ENCODE measurements around the gene PRKD3.
"Not testable (repeated sequence)": the region's sequence is repeated elsewhere in the genome, so short reads cannot be mapped to it uniquely, and the experiment has no call there.

The PRKD3 gene

DNA sequence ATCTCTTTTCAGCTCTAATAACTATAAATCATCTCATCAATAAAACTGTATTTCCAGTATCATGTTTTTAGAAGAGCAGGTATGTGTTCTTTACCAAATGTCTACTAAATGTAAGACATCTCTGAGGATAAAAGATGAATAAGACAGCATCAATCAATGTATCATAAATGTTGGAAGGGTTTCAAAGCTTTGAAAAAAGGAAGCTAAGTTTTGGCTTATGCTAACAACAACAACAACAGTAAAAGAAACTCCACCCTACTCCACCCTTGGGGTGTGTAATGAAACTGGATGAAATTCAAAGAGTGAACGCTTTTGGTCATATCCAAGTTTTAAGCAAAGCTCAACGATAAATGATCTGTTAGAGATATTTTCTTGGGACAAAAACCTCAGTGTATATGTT, 17.1 kb downstream of the PRKD3 start:
- Histone ChIP-seq H3K9me3 (ENCODE audit: control insufficient read depth, insufficient read depth, low read length) (no peaks in the 10 kb centered on the region; the same call in 1 of the 2 replicates), H3K36me3 (ENCODE audit: insufficient read depth, low read length) (no peaks in the 10 kb centered on the region), H3K4me1 (ENCODE audit: insufficient read depth, low read length) (no peaks in the 10 kb centered on the region; the same call in 1 of the 2 replicates), H3K9ac (ENCODE audit: low read depth, low read length) (no peak overlapping the region)

DNA sequence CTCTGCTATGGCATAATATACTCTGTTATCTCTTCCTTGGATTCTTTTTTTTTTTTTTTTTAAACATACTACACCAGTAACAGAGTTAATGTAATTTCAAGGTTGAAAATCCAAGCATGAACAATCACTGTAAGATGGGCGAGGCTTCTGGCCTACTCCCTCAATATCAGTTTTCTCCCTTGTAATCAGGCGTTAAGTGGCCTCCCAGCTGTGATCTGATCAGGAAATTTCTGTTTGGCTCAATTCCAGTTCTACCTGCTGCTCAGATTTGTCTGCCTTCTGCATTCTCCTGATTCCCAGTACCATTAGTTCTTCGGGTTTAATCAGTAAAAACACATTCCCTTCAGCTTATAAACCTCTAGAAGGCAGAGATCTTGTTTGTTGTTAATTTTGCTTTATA, 18.6 kb downstream of the PRKD3 start:
- Histone ChIP-seq H3K36me3 (ENCODE audit: insufficient read depth, low read length) (no peaks in the 10 kb centered on the region), H3K9ac (ENCODE audit: low read depth, low read length) (no peak overlapping the region), H3K4me1 (ENCODE audit: insufficient read depth, low read length) (peaks cover 6% of the 10 kb centered on the region; the same call in 1 of the 2 replicates), H3K9me3 (ENCODE audit: control insufficient read depth, insufficient read depth, low read length) (no peaks in the 10 kb centered on the region; the same call in 1 of the 2 replicates)

DNA sequence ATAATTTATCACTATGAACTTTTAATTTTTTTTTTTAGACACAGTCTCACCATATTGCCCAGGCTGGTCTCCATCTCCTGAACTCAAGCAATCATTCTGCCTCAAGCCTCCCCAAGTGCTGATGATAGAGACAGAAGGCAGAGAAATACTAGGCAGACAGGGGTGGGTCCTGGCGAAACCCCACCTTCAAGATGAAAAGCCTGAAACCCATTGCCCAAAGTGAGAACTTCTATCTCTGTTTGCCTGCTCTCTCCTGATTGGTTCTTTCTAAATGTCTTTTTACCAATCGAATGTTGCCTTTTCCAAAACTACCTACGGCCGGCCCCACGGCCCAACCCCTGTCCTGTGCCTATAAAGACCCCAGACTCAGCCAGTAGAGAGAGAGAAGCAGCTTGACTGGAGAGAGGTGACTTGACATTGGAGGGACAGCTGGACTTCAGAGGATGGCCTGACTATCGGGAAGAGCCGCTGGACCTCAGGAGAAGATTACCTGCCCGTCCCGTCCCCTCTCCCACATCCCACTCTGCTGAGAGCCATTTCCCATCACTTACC, 21.9 kb downstream of the PRKD3 start:
- no peaks in the 10 kb centered on the region; the same call in 1 of the 2 replicates for H3K9me3 ChIP-seq (ENCODE audit: control insufficient read depth, insufficient read depth, low read length)
- no peaks in the 10 kb centered on the region for H3K36me3 ChIP-seq (ENCODE audit: insufficient read depth, low read length)
- no peak overlapping the region for H3K9ac ChIP-seq (ENCODE audit: low read depth, low read length)
- peaks cover 6% of the 10 kb centered on the region; the same call in 1 of the 2 replicates for H3K4me1 ChIP-seq (ENCODE audit: insufficient read depth, low read length)

DNA sequence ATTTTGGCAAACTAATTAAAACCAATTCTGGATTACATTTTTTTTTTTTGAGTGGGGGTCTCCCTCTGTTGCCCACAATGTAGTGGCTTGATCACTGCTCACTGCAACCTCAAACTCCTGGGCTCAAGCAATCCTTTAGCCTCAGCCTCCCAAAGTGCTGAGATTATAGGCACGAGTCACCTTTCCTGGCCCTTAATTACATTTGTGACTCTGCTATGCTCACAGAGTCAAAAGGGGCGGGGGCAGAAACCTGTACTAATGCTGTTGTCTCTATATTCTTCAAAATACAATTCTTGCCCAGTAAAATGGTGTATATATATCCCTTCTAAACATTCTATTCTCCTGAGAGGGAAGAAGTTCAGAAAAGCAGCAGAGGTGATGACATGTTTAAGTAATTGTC, 23.2 kb downstream of the PRKD3 start:
- Histone ChIP-seq H3K4me1 (ENCODE audit: insufficient read depth, low read length) (peaks cover 6% of the 10 kb centered on the region; the same call in 1 of the 2 replicates), H3K36me3 (ENCODE audit: insufficient read depth, low read length) (no peaks in the 10 kb centered on the region), H3K9me3 (ENCODE audit: control insufficient read depth, insufficient read depth, low read length) (no peaks in the 10 kb centered on the region; the same call in 1 of the 2 replicates), H3K9ac (ENCODE audit: low read depth, low read length) (no peak overlapping the region)

DNA sequence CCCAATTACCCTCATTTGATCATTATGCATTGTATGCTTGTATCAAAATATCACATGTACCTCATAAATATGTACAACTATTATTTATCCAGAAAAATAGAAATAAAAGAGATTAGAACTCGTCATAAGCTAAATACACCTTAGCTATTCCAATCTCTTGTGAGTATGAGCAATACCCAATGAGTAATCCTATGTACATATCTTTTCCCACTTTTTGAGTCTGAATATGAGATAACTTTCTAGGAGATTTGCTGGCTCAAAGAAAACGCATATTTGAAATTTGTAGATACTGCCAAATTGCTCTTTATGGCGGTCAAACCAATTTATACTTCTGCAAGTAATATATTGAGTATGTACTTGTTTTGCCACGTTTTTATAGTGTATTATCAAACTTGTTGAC, 24.1 kb downstream of the PRKD3 start:
- H3K36me3 ChIP-seq (ENCODE audit: insufficient read depth, low read length), result no peaks in the 10 kb centered on the region
- H3K9ac ChIP-seq (ENCODE audit: low read depth, low read length), result no peak overlapping the region
- peaks cover 6% of the 10 kb centered on the region; the same call in 1 of the 2 replicates for H3K4me1 ChIP-seq (ENCODE audit: insufficient read depth, low read length)
- no peaks in the 10 kb centered on the region; the same call in 1 of the 2 replicates for H3K9me3 ChIP-seq (ENCODE audit: control insufficient read depth, insufficient read depth, low read length)

DNA sequence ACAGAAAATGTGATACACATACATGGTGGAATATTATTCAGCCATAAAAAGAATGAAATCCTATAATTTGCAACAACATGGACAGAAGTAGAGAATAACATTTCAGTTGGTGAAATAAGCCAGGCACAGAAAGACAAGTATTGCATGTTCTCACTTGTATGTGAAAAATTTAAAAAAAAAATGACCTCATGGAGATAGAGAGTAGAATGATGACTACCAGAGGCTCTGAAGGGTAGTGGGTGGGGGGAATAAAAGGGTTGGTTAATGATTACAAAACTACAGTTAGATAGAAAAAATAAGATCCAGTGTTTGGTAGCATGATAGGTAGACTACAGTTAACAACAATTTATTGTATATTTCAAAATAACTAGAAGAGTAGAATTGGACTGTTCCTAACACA, 24.5 kb downstream of the PRKD3 start:
- peaks cover 6% of the 10 kb centered on the region; the same call in 1 of the 2 replicates for H3K4me1 ChIP-seq (ENCODE audit: insufficient read depth, low read length)
- no peaks in the 10 kb centered on the region for H3K36me3 ChIP-seq (ENCODE audit: insufficient read depth, low read length)
- no peaks in the 10 kb centered on the region; the same call in 1 of the 2 replicates for H3K9me3 ChIP-seq (ENCODE audit: control insufficient read depth, insufficient read depth, low read length)
- no peak overlapping the region for H3K9ac ChIP-seq (ENCODE audit: low read depth, low read length)

DNA sequence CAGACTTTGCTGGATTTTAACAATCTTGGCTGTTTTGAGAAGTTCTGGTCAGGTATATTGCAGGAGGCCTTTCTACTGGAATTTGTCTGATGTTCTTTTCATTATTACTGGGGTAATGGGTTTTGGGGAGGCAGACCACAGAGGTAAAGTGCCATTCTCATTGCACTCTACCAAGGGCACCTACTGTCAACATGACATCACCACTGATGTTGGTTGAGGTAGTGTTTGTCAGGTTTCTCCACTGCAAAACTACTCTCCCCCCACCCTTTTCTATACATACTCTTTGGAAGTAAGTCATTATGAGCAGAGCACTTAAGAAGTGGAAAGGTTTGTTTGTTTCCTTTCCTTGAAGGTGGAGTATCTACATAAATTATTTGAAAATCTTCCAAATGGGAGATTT, 27.0 kb downstream of the PRKD3 start:
- H3K9ac ChIP-seq (ENCODE audit: low read depth, low read length), result no peak overlapping the region
- H3K36me3 ChIP-seq (ENCODE audit: insufficient read depth, low read length), result no peaks in the 10 kb centered on the region; the same call in 1 of the 2 replicates
- H3K9me3 ChIP-seq (ENCODE audit: control insufficient read depth, insufficient read depth, low read length), result no peaks in the 10 kb centered on the region
- H3K4me1 ChIP-seq (ENCODE audit: insufficient read depth, low read length), result peaks cover 6% of the 10 kb centered on the region; the same call in 1 of the 2 replicates

DNA sequence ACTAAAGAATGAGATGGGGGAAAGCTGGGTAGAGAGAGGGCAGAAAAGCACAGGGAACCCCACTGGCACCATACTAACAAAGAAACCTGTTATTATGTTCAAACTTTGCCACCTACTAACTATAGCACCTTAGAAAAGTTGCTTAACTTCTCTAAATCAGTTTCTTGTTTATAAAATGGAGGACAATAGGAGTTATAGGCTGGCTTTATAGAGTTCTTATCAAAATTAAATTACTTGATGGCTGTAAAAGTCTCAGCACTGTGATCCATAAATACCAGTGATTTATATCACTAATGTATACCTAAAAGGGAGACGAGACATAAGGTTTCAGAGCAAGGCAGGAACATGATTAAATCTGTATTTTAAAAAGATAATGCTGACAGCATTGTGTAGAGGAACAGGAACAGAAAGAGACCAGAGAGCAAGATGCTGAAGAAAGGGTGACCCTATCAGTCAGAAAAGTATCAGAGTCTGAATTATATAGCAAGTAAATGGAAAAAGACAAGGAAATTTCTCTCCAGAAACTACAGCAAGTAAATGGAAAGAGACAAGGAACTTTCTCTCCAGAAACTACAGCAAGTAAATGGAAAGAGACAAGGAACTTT, 29.1 kb downstream of the PRKD3 start:
- Histone ChIP-seq H3K9ac (ENCODE audit: low read depth, low read length) (no peak overlapping the region), H3K36me3 (ENCODE audit: insufficient read depth, low read length) (peaks cover 4% of the 10 kb centered on the region; the same call in 1 of the 2 replicates), H3K4me1 (ENCODE audit: insufficient read depth, low read length) (no peaks in the 10 kb centered on the region), H3K9me3 (ENCODE audit: control insufficient read depth, insufficient read depth, low read length) (no peaks in the 10 kb centered on the region)

DNA sequence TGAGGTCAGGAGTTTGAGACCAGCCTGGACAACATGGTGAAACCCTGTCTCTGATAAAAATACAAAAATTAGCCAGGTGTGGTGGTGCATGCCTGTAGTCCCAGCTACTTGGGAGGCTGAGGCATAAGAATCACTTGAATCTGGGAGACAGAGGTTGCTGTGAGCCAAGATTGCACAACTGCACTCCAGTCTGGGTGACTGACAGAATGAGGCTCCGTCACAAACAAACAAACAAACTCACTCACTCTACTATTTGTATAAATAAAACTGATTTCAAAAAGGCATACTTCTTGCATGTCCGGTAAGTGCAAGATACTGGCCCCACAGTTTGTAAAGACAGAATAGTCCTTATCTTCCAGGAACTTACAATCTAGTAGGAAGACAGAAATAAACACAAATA, 29.8 kb downstream of the PRKD3 start:
- H3K4me1 ChIP-seq (ENCODE audit: insufficient read depth, low read length); H3K9ac ChIP-seq (ENCODE audit: low read depth, low read length); H3K36me3 ChIP-seq (ENCODE audit: insufficient read depth, low read length); H3K9me3 ChIP-seq (ENCODE audit: control insufficient read depth, insufficient read depth, low read length): not testable (repeated sequence)

DNA sequence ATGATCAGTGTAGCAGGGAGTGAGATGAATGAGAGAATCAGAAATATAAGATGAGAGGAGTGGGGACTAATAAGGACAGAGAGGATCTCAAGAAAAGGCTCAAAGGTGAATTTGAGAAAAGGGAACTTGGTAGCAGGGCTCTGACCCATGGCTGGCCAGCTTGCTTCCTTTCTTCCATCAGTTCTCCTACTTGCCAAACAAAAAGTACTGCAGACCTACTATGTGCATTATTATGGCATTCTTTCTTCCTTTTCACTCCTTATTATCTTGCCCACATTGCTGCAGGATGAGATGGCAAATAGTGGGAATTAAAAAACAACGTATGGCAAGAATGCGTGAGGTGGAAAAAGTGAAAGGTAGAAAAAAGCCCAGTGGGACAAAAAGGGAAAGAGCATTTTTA, 33.0 kb downstream of the PRKD3 start:
- Histone ChIP-seq H3K9ac (ENCODE audit: low read depth, low read length) (no peak overlapping the region), H3K4me1 (ENCODE audit: insufficient read depth, low read length) (no peaks in the 10 kb centered on the region), H3K36me3 (ENCODE audit: insufficient read depth, low read length) (peaks cover 4% of the 10 kb centered on the region), H3K9me3 (ENCODE audit: control insufficient read depth, insufficient read depth, low read length) (no peaks in the 10 kb centered on the region)

DNA sequence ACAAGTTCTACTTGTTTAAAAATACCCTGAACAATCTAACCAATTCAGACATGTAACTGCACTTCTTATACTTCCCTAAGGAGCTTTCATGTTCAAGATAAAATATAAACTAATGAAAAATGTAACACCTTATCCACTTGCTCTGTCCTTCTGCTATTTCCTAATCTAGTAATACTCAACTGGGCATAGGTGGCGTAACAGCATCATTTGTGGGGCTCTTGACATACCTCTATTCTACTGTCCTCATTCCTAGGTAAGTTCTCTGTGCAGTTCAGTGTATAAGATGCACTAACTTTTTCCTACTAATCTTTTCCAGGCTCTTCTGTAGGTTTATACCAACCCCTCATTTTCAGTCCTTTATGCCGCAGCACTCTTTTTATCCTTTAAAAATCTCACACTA, 36.7 kb downstream of the PRKD3 start:
- no peaks in the 10 kb centered on the region for H3K9me3 ChIP-seq (ENCODE audit: control insufficient read depth, insufficient read depth, low read length)
- H3K9ac ChIP-seq (ENCODE audit: low read depth, low read length), result no peak overlapping the region
- no peaks in the 10 kb centered on the region for H3K4me1 ChIP-seq (ENCODE audit: insufficient read depth, low read length)
- peaks cover 4% of the 10 kb centered on the region for H3K36me3 ChIP-seq (ENCODE audit: insufficient read depth, low read length)

DNA sequence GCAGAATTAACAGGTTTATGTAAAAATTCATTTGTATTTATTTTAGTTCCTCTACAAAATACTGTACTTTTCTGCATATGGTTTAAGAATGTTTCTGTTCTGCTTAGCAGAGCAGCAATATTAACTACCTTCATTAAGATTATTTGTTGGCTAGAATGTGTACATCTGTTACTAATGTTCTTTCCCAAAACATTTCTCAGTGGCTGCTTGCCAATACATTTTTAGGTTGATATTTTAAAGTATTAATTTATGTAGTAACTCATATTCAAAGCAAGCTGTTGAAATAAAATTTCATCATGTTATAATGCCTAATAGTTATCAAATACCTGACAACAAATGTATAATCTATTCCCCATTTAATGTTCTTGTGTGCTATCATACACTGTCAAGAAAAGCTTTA, 40.3 kb downstream of the PRKD3 start:
- Histone ChIP-seq H3K9me3 (ENCODE audit: control insufficient read depth, insufficient read depth, low read length) (no peaks in the 10 kb centered on the region), H3K4me1 (ENCODE audit: insufficient read depth, low read length) (no peaks in the 10 kb centered on the region), H3K9ac (ENCODE audit: low read depth, low read length) (no peak overlapping the region), H3K36me3 (ENCODE audit: insufficient read depth, low read length) (peaks cover 4% of the 10 kb centered on the region)

DNA sequence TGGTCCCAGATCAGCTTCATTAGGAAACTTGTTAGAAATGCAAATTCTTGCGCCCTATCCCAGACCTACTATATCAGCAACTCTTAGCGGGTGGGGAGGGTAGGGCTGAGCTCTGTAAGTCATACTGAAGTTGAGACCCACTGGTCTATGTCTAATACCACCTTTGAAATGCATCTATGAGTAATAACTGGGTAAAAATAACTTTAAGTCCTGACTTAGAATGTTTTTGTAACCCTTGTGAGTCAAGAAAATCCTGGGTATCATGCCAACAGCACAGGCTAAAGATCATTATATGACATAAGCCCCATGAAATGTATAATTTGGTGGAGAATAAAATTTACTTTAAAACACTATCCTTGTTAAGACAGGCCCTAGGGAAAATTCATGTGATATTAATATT, 41.4 kb downstream of the PRKD3 start:
- Histone ChIP-seq H3K9me3 (ENCODE audit: control insufficient read depth, insufficient read depth, low read length) (no peaks in the 10 kb centered on the region), H3K36me3 (ENCODE audit: insufficient read depth, low read length) (peaks cover 4% of the 10 kb centered on the region), H3K4me1 (ENCODE audit: insufficient read depth, low read length) (no peaks in the 10 kb centered on the region), H3K9ac (ENCODE audit: low read depth, low read length) (no peak overlapping the region)

DNA sequence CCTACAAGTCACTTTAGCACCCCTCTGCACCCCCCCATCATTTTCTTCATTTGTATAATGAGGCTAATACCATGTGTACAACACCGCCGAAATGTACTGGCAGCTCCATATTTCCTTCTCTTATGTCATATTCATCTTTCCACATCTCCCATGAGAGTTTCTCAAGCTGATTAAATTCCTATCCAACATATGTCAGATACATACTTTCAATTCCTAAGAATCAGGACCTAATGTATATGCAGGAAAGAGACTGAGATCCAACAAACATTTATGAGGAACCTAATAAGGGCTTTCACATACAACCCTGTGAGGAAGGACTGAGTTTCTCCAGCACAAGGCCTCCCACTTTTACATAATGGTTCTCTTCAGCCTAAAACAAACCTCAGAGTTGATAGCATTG, 41.9 kb downstream of the PRKD3 start:
- Histone ChIP-seq H3K4me1 (ENCODE audit: insufficient read depth, low read length) (no peaks in the 10 kb centered on the region), H3K9ac (ENCODE audit: low read depth, low read length) (no peak overlapping the region), H3K36me3 (ENCODE audit: insufficient read depth, low read length) (peaks cover 4% of the 10 kb centered on the region), H3K9me3 (ENCODE audit: control insufficient read depth, insufficient read depth, low read length) (no peaks in the 10 kb centered on the region)

DNA sequence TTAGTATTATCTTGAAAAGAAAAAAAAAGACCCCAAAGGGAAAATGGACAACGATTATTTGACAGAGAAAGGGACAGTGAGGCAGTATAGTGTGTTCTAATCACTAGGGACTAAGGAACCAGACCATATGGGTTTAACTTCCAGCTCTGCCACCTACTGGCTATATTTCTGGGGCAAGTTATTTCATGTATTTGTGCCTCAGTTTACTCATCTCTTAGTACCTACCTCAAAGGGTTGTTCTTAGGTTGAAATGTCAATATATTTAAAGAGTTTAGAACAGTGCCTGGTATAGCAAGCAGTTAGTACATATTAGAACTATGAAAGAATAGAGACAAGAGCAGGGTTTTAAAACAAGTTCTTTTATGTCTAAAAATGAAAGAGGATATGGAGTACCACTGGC, 42.7 kb downstream of the PRKD3 start:
- Histone ChIP-seq H3K9ac (ENCODE audit: low read depth, low read length) (no peak overlapping the region), H3K4me1 (ENCODE audit: insufficient read depth, low read length) (no peaks in the 10 kb centered on the region), H3K9me3 (ENCODE audit: control insufficient read depth, insufficient read depth, low read length) (no peaks in the 10 kb centered on the region), H3K36me3 (ENCODE audit: insufficient read depth, low read length) (peaks cover 4% of the 10 kb centered on the region; the same call in 1 of the 2 replicates)
